HG02870 (cell line): ENCODE data around the gene ZNF583.

Source experiments
- ATAC-seq: cut with Tn5 transposase; IDR thresholded peaks from one replicate; pipeline ENCODE4 v1.9.1; 2021; ENCODE audit warnings: mild to moderate bottlenecking, moderate library complexity; ENCODE audit not compliant: unreplicated experiment

Gene ZNF583

GRCh38 chr19:56441206-56441792 is 37.2 kb downstream of the ZNF583 start:
- ATAC-seq = no peak

- no peak for ATAC-seq
Observed at GRCh38 chr19:56474308-56474707, 70.2 kb downstream of the ZNF583 start.

- ATAC-seq = no peak
Observed at GRCh38 chr19:56476093-56476492, 72.0 kb downstream of the ZNF583 start.
